Measurements from ENCODE around the gene MISFA. TPM values are rescaled to one million over a fixed set of nuclear protein-coding genes. Genes with fewer than 3 reads are reported as not detected.

The MISFA gene
- total RNA-seq, 1 donor from 2014 or later, result 2.9 TPM

GRCh38 chr11:18615628-18616392, 16.2 kb downstream of the MISFA start:
- H4K20me1 ChIP-seq (ENCODE audit: insufficient read depth, low read length), result peaks cover 73% of the 10 kb centered on the region
- H3K4me3 Mint-ChIP-seq (ENCODE audit: unreplicated experiment), result no peak overlapping the region
- H3K9ac ChIP-seq (ENCODE audit: low read length), result no peak overlapping the region
- H3K27ac ChIP-seq (ENCODE audit: low read depth, low read length), result no peak overlapping the region
- H2AFZ ChIP-seq (ENCODE audit: low read depth, low read length), result no peak overlapping the region
- peaks cover 73% of the 10 kb centered on the region for H3K79me2 ChIP-seq (ENCODE audit: insufficient read depth, low read length)
- FAIRE-seq (no peak), DNase-seq (ENCODE audit: low read depth) (peak; percentile 14)
- peaks cover 16% of the 10 kb centered on the region for H3K4me1 Mint-ChIP-seq (ENCODE audit: low read depth, unreplicated experiment)
- H3K36me3 ChIP-seq (ENCODE audit: insufficient read depth, low read length), result peaks cover 26% of the 10 kb centered on the region
- no peaks in the 10 kb centered on the region for H3K27me3 Mint-ChIP-seq (ENCODE audit: low read depth, unreplicated experiment)
- peaks cover 8% of the 10 kb centered on the region for H3K36me3 Mint-ChIP-seq (ENCODE audit: low read depth, unreplicated experiment)
- no peak overlapping the region for H3K4me3 ChIP-seq (ENCODE audit: insufficient read depth, low read depth, low read length)
- H3K4me2 ChIP-seq (ENCODE audit: low read length), result no peak overlapping the region
- no peak overlapping the region for H3K27ac Mint-ChIP-seq (ENCODE audit: unreplicated experiment)
- no peaks in the 10 kb centered on the region for H3K9me3 Mint-ChIP-seq (ENCODE audit: unreplicated experiment)
- peaks cover 14% of the 10 kb centered on the region for H3K4me1 ChIP-seq (ENCODE audit: insufficient read depth, low read length)
- H3K27me3 ChIP-seq (ENCODE audit: insufficient read depth, low read length), result no peaks in the 10 kb centered on the region
- no peaks in the 10 kb centered on the region for H3K9me3 ChIP-seq (ENCODE audit: insufficient read depth, low read depth, low read length)
- TF ChIP-seq EZH2 (IDR thresholded peaks at IDR 0.05; ENCODE audit: insufficient read depth, low read length) (no peak), CTCF (IDR thresholded peaks at IDR 0.05; ENCODE audit: insufficient read depth, low read depth, low read length) (no peak)

GRCh38 chr11:18617688-18618341, 18.2 kb downstream of the MISFA start:
- H3K36me3 ChIP-seq (ENCODE audit: insufficient read depth, low read length), result peaks cover 14% of the 10 kb centered on the region
- H3K27me3 ChIP-seq (ENCODE audit: insufficient read depth, low read length), result no peaks in the 10 kb centered on the region
- H3K4me3 Mint-ChIP-seq (ENCODE audit: unreplicated experiment), result no peak overlapping the region
- H3K4me3 ChIP-seq (ENCODE audit: insufficient read depth, low read depth, low read length), result no peak overlapping the region
- FAIRE-seq (no peak), DNase-seq (ENCODE audit: low read depth) (peak; percentile 70)
- peaks cover 8% of the 10 kb centered on the region for H3K36me3 Mint-ChIP-seq (ENCODE audit: low read depth, unreplicated experiment)
- peaks cover 14% of the 10 kb centered on the region for H3K4me1 ChIP-seq (ENCODE audit: insufficient read depth, low read length)
- peaks cover 16% of the 10 kb centered on the region for H3K4me1 Mint-ChIP-seq (ENCODE audit: low read depth, unreplicated experiment)
- no peaks in the 10 kb centered on the region for H3K9me3 Mint-ChIP-seq (ENCODE audit: unreplicated experiment)
- no peak overlapping the region for H2AFZ ChIP-seq (ENCODE audit: low read depth, low read length)
- peaks cover 93% of the 10 kb centered on the region for H4K20me1 ChIP-seq (ENCODE audit: insufficient read depth, low read length)
- peak overlapping the region; percentile 1 for H3K27ac ChIP-seq (ENCODE audit: low read depth, low read length)
- peaks cover 89% of the 10 kb centered on the region for H3K79me2 ChIP-seq (ENCODE audit: insufficient read depth, low read length)
- H3K27ac Mint-ChIP-seq (ENCODE audit: unreplicated experiment), result peak overlapping the region; percentile 6
- no peak for TF ChIP-seq EZH2 (IDR thresholded peaks at IDR 0.05; ENCODE audit: insufficient read depth, low read length)
- TF ChIP-seq CTCF (IDR thresholded peaks at IDR 0.05; ENCODE audit: insufficient read depth, low read depth, low read length), result no peak
- H3K9ac ChIP-seq (ENCODE audit: low read length), result peak overlapping the region; percentile 22
- H3K27me3 Mint-ChIP-seq (ENCODE audit: low read depth, unreplicated experiment), result no peaks in the 10 kb centered on the region
- peak overlapping the region; percentile 63 for H3K4me2 ChIP-seq (ENCODE audit: low read length)
- no peaks in the 10 kb centered on the region for H3K9me3 ChIP-seq (ENCODE audit: insufficient read depth, low read depth, low read length)
